NCI-H82 treated with DMSO at 0.1 percent for 48 hours (cell line): ENCODE results near the gene LHFPL5.

Experiments used
- DNase-seq: peaks from one replicate; lab custom pipeline; 2025; ENCODE audit not compliant: unreplicated experiment; lab: John Stamatoyannopoulos, UW

The LHFPL5 gene

DNA sequence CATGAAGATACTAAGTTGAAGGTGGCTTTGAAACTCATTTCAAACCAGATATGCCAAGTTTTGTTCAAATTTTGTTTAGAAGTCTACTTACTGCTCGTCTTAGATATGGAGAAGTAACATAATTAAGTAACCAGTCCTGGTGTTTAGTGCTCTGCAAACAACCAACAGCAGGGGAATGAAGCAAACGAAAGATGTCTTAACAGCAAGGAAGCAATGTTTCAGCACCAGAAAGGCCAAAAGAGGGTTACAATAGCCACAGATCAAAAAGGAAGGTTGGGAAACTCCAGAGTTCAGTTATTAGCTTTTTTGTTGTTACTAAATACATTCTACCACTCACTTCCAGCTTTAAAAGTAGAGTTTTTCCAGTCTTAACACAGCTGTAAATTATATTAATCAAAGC lies 45.1 kb downstream of the LHFPL5 start:
- no peak for DNase-seq

DNA sequence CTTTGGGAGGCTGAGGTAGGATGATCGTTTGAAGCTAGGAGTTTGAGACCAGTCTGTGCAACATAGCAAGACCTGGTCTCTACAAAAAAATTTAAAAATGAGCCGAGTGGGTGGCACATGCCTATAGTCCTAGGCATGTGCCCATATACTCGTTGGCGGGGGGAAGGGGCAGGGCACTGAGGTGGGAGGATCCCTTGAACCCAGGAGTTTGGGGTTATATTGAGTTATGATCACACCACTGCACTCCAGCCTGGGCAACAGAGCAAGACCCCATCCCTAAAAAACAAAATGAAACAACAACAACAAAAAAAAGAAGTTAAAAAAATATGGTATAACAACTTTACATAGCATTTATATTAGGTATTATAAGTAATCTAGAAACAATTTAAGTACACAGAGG lies 47.8 kb downstream of the LHFPL5 start:
- DNase-seq, result no peak

DNA sequence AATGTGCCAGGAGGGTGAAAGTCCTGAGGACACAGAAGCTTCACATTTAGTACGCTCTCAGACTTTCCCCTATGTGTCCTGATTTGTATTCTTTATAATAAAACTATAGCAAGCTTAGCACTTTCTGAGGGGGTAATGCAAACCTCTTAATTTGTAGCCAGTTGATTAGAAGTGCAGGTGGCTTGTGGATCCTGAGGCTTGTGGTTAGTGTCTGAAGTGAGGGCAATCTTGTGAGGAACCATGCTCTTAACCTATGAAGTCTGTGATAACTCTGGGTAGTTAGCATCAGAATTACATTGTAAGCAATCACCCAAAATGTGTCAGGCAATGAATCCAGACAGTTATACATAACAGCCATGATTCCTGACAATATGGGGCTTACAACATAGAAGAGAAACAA lies 51.1 kb downstream of the LHFPL5 start:
- DNase-seq, result no peak

DNA sequence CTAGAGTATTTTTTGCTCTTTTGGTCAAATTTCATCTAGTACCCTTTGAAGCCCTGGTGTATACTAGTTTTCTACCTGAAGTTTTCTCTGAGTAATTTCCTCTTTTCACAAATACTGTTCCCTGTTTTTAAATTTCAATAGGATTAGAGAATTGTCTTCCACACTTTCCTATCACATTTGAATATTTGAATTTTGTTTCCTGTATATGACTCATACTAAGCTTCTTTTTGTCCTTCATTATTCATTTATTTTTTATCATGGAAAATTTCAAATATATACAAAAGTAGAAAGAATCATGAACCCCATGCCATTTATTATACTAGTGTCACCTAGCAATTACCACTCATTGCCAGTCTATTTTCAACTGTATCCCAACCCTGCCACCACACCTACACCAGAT lies 52.7 kb downstream of the LHFPL5 start:
- no peak for DNase-seq

DNA sequence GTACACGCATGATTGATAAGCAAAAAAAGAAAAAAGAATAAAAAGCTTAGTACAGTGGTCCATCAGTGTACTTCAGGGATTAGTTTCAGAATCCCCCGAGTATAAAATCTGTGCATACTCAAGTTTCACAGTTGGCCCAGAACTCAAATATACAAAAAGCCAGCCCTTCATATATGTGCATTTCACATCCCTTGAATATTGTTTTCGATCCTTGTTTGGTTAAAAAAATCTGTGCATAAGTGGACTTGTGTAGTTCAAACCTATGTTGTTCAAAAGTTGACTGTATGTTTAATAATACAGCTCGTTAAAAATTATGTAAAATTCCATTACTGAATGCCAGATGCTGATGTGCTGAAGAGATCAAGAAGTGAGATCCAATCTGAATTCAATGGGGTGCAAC lies 54.2 kb downstream of the LHFPL5 start:
- no peak for DNase-seq
